Motor neuron (in vitro differentiated cells): ENCODE results near the gene IL1R2. TPM values are rescaled to one million over a fixed set of nuclear protein-coding genes. Genes with fewer than 3 reads are reported as not detected.
A peak's percentile ranks its signal among the peaks of the same experiment; 100 is the strongest.

Experiments
- ATAC-seq, 8 experiments: fragments of 200-7000 bp; cut with Tn5 transposase; replicated peaks in 6 of 8; 2 replicates each; pipeline ENCODE4 v1.8.0; 2021; ENCODE audit warnings: mild to moderate bottlenecking in 8 of 8, moderate library complexity in 8 of 8
- H3K27ac ChIP-seq, 2 donors: fragments of 250-450 bp; sonication (Bioruptor Pico); 2 replicates each; pipeline ENCODE4 v1.9.0; 2021; ENCODE audit warnings: antibody characterized with exemption in 2 of 2, mild to moderate bottlenecking in 2 of 2, moderate library complexity in 1 of 2
- H3K4me1 ChIP-seq, 2 donors: fragments of 250-450 bp; sonication (Bioruptor Pico); replicated peaks in 1 of 2; 2 replicates each; pipeline ENCODE4 v1.6.1; 2021; ENCODE audit warnings: antibody characterized with exemption in 2 of 2, mild to moderate bottlenecking in 2 of 2, moderate library complexity in 1 of 2
- H3K4me3 ChIP-seq, 5 donors: fragments of 250-450 bp; sonication (Bioruptor Pico); 2 replicates each; pipeline ENCODE4 v1.9.0; 2021; ENCODE audit warnings: antibody characterized with exemption in 5 of 5, mild to moderate bottlenecking in 5 of 5, moderate library complexity in 4 of 5
- WGBS, 10 experiments: fragments of 450-650 bp; shearing (Covaris generic); methylation state at CpG; one replicate each; pipeline ENCODE4 v1.0.0; 2022; 5-methylcytosine and 5-hydroxymethylcytosine counted together
- in situ Hi-C, 9 experiments: fragments of 400-800 bp; cut with MboI; loops; one replicate each; pipeline ENCODE4 v1.15.0; 2021; ENCODE audit warnings: low sequenced_read_pairs in 9 of 9, low pct_unique_long_range_greater_than_20kb in 2 of 9; ENCODE audit not compliant: unreplicated experiment in 9 of 9
- total RNA-seq, 8 experiments: library from RNA; unstranded; fragments of 300-600 nt; gene quantifications; 2 replicates each; pipeline versions ENCODE4 v1.2.3 to v1.2.4, GENCODE V29; 2022

Gene IL1R2
- total RNA-seq, 8 experiments from 2014 or later = 0.23 to 0.58 (median 0.49) TPM; not detected in 4

DNA sequence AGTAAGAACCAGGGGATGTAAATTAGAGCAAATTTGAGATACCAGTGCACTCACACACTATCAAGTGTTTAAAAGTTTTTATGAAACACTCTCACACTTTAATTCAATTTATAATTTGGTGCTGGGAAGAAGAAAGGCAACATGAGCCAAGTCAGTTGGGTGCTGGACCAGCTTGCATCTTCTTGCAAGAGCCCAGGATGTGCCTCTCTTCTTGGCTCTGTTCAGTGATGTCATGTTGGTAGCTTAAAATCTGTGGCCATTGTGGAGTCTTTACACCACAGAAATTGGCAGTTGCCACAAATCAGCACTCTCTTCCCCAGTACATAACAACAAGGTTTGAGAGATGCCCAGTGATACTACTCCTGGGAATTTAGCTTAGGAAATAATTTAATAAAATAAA lies 38.2 kb downstream of the IL1R2 start:
- no peak overlapping the region for H3K4me3 ChIP-seq
- H3K27ac ChIP-seq = no peak overlapping the region
- in situ Hi-C loops = loop anchor here in 2 of 9 experiments (10.0 to 25.0 kb wide), 4 partner anchors 132 to 415 kb away; no protein-coding TSS in a partner anchor
- ATAC-seq = no peak
- no peaks in the 10 kb centered on the region for H3K4me1 ChIP-seq

DNA sequence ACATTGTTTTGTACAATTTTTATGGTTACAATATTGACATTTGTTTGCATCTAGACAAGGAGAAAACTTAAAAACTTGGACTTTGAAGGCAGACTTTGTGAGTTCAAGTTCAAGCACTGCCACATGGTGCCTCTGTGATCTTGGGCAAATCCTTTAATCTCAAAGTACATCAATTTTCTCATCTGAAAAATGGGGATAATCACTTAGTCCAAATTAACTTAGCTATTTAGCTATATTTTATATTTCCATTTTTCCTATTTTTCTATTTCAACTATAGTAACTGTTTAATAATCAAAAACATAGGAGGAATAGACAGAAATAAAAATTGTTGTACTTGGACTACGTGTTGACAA lies 38.7 kb downstream of the IL1R2 start:
- Histone ChIP-seq H3K4me3 (no peak overlapping the region), H3K27ac (no peak overlapping the region), H3K4me1 (no peaks in the 10 kb centered on the region)
- in situ Hi-C loops = loop anchor here in 1 of 9 experiments (25.0 kb wide), 1 partner anchor 132 kb away; no protein-coding TSS in a partner anchor
- no peak for ATAC-seq
- WGBS, 10 experiments = 75 to 100% (median 90%) methylated on average over 1 of the region's 1 CpG; no CpG with 5 or more reads in 2 of the 10 experiments

DNA sequence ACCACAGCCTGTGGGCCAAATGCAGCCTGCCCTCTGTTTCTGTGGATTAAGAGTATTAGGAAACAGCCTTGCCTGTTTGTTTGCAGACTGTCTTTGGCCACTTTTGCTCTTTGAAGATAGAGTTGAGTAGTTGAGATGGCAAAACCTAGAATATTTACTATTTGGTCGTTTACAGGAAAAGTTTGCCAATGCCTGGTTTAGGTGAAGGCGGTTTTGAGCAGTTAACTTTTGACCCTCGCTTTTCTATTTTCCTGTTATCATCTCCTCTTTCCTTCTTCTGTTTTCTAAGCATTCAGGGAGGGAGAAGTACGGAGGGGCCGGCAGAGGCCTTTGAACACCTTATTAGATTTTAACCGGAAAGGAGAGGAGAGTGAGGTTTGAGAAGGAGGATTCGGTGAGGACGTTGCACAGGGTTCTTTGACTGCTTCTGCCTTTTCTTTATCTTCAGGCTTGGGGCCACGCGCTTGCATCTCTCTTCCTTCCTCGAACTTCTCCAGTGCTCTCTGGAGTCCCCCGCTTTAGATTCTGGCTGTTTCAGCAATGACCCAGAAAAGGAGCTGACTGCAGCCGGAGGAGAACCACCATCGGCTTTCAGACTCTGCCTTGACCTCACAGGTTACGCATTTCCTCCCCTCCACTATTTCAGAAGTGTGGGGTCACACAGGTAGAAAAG lies 39.2 kb downstream of the IL1R2 start:
- in situ Hi-C loops = loop anchor here in 1 of 9 experiments (25.0 kb wide), 1 partner anchor 131 kb away; no protein-coding TSS in a partner anchor
- no peak for ATAC-seq
- 67 to 100% (median 86%) methylated on average over 2 to 12 of the region's 15 CpGs; no CpG with 5 or more reads in 1 of the 10 experiments for WGBS, 10 experiments
- no peak overlapping the region for H3K27ac ChIP-seq
- H3K4me1 ChIP-seq = no peaks in the 10 kb centered on the region
- H3K4me3 ChIP-seq = no peak overlapping the region

DNA sequence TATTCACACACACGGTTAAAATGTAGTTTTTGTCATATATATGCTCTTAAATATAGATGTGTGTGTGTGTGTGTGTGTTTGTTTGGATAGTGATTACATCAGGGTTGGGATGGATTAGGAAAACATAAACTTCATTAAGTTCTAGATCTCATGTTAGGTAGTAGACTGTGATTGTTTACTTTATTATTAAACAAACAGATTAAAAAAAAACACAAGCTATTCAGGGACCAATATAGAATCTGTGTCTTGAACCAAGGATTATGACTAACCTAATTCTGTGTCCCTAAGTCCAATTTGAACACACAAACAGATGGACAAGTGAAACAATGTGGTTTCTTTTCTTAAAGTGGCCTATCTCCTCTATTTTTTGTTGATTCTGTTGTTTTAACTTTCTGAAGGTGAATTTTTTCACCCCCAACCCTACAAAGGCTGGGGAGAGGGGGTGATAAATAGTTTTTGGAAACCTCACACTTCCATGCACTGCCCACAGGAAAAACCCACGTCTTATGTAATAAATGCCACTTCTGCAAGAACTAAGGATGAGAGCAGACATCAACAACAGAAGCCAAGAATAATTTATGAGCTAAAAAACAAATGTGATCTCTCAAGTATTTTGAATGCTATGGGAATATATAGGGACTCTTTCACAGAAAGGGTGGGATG lies 40.7 kb downstream of the IL1R2 start:
- no peak for ATAC-seq
- in situ Hi-C loops = loop anchor here in 1 of 9 experiments (25.0 kb wide), 1 partner anchor 130 kb away; no protein-coding TSS in a partner anchor
- Histone ChIP-seq H3K4me1 (no peaks in the 10 kb centered on the region), H3K4me3 (no peak overlapping the region), H3K27ac (no peak overlapping the region)
- 67 to 100% (median 83%) methylated on average over 1 to 2 of the region's 2 CpGs; no CpG with 5 or more reads in 3 of the 10 experiments for WGBS, 10 experiments

DNA sequence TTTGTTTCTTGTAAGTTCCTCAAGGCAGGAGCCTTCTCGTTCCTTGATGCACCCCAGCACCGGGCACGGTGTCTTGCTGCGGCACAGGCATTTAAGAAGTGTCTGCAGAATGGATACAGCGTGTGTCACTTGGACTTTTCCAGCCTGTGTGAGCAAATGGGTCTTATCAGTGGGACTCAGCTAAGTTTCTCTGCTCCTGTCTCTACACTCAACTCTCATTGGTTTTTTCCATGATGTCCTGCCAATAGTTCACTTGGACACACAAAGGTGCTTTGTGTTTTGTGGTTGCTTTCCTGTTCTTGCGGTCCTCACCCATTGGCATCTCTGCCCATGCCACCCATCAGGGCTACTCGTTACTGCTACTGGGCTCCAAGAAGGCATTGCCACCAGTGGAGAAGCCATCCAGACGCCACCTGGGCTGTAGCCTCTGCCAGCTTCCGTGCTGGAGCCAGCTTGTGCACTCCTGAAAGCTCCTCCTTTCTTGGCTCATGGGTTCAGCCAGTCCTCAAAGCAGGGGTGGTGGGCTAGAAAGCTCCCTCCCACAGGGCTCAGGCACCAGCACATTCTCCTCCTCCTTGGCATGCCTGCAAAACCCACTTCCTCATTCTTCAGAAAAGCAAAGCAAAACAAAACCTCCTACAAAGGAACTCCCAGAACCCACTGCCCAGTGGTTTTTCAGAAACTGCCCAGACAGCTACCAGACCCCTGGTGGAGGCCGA lies 41.4 kb downstream of the IL1R2 start:
- WGBS, 10 experiments = 0 to 92% (median 67%) methylated on average over 1 to 8 of the region's 10 CpGs; no CpG with 5 or more reads in 1 of the 10 experiments
- Histone ChIP-seq H3K27ac (no peak overlapping the region), H3K4me3 (no peak overlapping the region), H3K4me1 (no peaks in the 10 kb centered on the region)
- no peak for ATAC-seq
- in situ Hi-C loops = loop anchor here in 1 of 9 experiments (25.0 kb wide), 1 partner anchor 129 kb away; no protein-coding TSS in a partner anchor

DNA sequence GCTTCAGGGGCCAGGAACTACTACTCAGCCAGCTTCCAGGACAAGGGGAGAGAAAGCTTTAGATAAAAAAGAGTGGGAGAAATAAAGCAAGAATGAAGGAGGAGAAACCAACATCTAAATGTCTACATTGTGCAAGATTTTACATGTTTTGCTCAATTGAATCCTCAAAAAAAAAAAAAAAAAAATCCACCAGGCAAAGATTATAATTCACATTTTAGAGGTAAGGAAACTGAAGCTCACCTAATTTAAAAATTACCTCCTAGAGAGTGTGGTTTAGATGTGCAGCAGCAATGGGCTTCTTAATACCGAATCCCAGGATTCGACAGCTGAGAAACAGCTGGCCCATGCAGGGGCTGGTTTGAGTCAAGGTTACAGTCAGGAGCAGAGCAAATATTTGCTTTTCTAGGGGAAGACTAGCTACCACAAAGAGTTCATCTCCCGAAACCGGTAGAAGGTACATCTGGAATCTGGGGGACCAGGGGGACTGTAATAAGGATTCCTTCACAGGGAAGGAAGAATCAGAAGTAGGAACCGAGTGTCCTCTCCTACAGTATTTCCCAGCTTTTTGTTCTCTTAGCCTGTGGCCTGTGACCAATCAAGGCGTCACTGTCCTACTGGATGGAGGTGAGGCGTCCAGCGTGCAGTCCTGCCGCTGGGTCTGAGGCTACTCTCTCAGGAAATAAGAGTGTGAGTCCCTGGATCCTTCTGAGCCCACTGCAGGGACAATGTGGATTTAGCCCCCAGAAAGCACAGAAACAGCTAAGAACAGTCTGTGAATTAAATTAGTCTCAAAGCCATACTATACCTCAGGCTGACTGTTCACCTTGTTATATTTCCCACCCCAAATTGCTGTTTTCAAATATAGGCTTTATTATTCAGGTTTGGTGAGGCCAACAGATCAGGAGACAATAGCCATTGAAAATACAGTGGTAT lies 42.3 kb downstream of the IL1R2 start:
- Histone ChIP-seq H3K27ac (no peak overlapping the region), H3K4me3 (no peak overlapping the region), H3K4me1 (no peaks in the 10 kb centered on the region)
- WGBS, 10 experiments = 60 to 100% (median 89%) methylated on average over 1 to 9 of the region's 9 CpGs
- in situ Hi-C loops = loop anchor here in 1 of 9 experiments (25.0 kb wide), 1 partner anchor 128 kb away; no protein-coding TSS in a partner anchor
- ATAC-seq = no peak

DNA sequence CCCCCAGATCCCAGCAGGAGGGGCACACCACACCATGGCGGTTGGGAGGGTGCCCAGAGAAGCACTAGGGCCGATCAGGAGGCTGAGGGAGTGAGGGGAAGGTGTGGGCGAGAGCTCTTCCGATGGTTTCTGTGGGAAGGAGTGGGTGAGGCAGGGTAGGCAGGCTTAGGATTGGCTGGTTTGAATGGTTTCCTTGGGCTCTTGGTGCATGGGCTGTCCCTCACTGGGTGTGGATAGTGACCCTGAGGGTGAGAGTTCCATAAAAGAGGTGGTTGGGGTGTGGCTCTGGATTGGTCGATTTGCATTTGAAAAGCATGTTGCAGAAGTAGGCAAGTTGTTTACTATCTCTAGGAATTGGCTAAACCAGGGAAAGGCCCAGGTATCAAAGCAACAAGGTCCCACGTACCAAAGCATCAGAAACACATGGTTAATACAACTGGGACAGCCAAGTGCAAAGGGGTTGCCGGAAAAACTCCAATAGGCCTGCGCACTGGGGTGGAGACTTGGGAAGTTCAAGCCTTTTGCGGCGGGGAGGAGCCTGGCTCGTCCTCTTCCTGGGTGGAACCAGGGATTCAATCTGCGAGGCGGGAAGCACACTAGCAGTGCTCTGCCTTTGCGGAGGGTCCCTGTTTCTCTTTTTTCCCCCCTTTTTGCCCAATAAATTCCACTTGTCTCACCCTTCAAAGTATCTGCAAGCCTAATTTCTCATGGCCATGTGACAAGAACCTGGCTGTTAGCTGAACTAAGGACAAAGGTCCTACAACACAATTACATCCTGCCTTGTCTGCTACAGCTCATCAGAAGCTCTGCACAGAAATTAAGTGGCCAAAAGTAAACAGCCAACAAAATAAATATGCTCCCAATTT lies 43.2 kb downstream of the IL1R2 start:
- peak in 1 of 8 experiments; percentile 81 for ATAC-seq
- 52 to 92% (median 83%) methylated on average over 3 to 10 of the region's 14 CpGs; no CpG with 5 or more reads in 1 of the 10 experiments for WGBS, 10 experiments
- Histone ChIP-seq H3K27ac (no peak overlapping the region), H3K4me1 (no peaks in the 10 kb centered on the region), H3K4me3 (no peak overlapping the region)
- in situ Hi-C loops = loop anchor here in 1 of 9 experiments (25.0 kb wide), 1 partner anchor 127 kb away; no protein-coding TSS in a partner anchor

DNA sequence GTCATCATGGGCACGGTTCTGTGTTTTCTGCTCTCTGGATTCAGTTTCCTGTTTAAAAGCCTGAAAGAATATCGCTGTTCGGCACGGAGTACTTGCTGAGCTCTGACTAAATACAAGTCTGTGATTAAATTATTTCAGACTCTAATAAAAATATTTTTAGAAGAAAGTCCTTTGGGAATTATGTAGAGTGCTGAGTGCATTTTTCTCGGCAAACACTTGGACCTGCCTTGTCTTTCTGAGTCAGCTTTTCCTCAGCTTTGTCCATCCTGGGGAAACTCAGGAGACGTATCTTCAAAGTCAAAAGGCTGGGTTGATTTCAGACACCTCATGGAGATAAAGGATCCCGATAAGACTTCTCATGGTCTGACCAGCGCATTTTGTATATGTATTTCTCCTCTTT lies 45.9 kb downstream of the IL1R2 start:
- 5 to 95% (median 79%) methylated on average over 4 to 8 of the region's 8 CpGs; no CpG with 5 or more reads in 1 of the 10 experiments for WGBS, 10 experiments
- Histone ChIP-seq H3K27ac (no peak overlapping the region), H3K4me3 (no peak overlapping the region), H3K4me1 (no peaks in the 10 kb centered on the region)
- in situ Hi-C loops = loop anchor here in 1 of 9 experiments (25.0 kb wide), 1 partner anchor 125 kb away; no protein-coding TSS in a partner anchor
- ATAC-seq = peak in 2 of 8 experiments; percentile 45 to 47

DNA sequence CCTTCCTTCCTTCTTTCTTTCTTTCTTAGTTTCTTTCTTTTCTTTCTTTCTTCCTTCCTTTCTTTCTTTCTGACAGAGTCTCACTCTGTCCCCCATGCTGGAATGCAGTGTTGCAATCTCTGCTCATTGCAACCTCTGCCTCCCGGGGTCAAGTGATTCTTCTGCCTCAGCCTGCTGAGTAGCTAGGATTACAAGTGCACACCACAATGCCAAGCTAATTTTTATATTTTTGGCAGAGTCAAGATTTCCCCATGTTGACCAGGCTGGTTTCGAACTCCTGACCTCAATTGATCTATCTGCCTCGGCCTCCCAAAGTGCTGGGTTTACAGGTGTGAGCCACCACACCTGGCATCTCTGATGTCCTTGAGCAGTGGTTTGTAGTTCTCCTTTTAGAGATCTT lies 48.5 kb downstream of the IL1R2 start:
- 20 to 100% (median 64%) methylated on average over 1 to 3 of the region's 3 CpGs for WGBS, 10 experiments
- Histone ChIP-seq H3K27ac (no peak overlapping the region), H3K4me3 (no peak overlapping the region), H3K4me1 (no peaks in the 10 kb centered on the region)
- ATAC-seq = no peak
- in situ Hi-C loops = loop anchor here in 1 of 9 experiments (25.0 kb wide), 1 partner anchor 122 kb away; no protein-coding TSS in a partner anchor

DNA sequence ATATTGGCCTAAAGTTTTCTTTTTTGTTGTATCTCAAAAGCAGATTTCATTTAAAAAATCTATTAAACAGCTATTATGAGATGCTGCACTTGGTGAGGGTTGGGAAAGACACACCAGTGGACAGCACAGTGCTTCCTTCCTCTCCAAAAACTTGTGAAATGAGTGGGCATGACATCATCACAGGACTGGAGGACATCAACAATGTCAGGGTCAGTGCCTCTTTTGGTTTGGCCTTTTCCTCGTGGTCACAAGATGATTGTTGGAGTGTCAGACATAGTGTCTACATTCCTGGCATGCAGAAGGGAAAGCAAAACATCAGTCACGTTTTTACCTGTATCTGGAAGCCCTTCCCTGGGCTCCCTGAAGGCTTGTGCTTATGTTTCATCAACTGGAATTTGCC lies 49.6 kb downstream of the IL1R2 start:
- ATAC-seq = no peak
- Histone ChIP-seq H3K4me1 (no peaks in the 10 kb centered on the region), H3K4me3 (no peak overlapping the region), H3K27ac (no peak overlapping the region)
- WGBS, 10 experiments = 0 to 68% (median 33%) methylated on average over 1 to 2 of the region's 2 CpGs; no CpG with 5 or more reads in 4 of the 10 experiments
- in situ Hi-C loops = loop anchor here in 1 of 9 experiments (25.0 kb wide), 1 partner anchor 121 kb away; no protein-coding TSS in a partner anchor
